GM19467 (cell line): ENCODE measurements around the gene KLHL2.

Experiments used
- ATAC-seq: cut with Tn5 transposase; IDR thresholded peaks from one replicate; pipeline ENCODE4 v1.9.1; 2021; ENCODE audit warnings: mild to moderate bottlenecking, moderate library complexity; ENCODE audit not compliant: unreplicated experiment

KLHL2 gene

DNA sequence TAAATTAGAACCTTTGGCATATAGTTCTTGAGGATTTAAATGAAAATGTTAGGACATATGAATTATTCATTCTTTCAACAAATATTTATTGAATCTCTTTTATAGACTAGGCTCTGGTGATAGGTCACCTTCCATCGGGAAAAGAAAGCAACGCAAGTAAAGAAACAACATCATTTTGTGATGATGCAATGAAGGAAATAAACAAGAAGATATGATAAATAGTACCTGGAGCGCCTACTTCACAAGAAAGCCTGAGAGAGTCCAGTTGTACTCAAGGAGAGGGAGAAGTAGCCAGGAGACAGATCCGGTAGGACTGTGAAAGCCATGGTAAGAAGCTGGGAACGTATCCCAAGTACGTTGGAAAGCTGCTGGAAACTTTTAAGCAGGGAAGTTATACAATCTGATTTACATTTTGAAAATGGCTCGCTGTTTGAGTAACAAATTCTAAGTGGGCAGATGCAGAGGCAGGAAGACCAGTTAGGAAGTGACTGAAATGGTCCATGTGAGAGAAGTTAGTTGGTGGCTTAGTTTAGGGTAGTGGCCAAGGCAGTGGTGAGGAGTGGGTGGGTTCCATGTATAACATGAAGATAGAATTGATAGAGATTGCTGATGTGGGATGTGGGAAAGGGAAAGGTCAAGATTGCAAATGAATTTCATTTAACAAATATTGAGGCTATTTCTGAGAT is 153.8 kb downstream of the KLHL2 start:
- ATAC-seq, result no peak

DNA sequence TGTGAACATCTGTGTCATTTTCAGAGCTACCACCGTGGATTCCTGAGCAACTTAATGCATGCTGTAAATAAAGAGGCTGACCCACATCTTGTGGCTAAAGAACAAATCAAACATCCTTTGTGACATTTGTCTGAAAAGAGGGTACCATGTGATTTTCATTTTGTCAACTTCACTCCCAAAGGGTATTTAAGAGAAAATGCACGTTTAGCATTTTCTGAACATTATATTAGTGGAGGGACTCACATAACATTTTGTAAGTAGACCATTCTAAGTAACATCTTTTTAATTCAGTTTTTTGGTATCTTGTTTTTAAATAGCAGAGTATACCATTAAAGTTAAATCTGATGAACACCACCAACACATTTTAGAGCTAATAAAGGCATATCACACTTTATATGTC is 154.4 kb downstream of the KLHL2 start:
- no peak for ATAC-seq

DNA sequence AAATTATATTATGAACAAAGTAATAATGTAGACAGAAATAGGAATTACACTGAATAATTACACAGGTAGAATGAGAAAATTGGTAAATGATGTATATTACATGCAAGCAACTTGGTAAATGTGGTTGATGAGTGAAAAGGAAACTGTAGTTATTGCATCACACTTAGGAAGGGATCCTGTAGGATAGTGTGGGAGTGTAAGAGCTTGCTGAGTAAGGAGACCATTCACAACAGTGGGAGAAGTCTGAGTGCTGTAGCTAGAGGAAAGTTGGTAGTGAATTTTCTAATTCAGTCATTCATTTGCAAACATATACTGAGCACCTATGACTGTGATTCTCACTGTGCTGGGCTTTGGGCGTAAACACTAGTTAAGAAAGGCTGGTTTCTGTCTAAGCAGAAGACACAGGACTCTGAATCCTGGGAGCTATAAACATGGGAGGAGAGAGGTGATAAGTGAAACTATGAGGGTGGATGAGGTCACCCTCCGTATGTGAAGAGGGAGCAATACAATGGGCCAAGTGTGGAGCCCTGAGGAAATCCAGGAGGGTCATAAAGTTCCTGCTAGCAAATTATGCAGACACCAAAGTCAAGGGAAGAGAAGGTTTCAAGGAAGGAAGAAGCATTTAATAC is 157.2 kb downstream of the KLHL2 start:
- no peak for ATAC-seq

DNA sequence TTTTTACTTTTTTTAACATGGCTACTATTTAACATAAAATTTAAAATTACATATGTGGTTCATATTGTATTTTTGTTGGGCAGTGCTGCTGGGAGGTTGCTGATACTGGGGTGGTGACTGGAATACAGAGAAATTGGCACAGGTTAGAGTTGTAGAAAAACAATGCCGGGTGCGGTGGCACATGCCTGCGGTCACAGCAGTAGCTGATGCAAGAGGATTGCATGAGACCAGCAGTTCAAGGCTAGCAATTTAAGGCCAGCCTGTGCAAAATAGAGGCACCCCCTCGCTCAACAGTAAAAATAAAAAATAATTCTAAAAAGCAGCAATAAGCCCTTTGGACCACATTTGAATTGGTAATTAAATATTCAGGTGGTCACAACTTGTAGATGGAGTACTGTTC is 159.7 kb downstream of the KLHL2 start:
- no peak for ATAC-seq

DNA sequence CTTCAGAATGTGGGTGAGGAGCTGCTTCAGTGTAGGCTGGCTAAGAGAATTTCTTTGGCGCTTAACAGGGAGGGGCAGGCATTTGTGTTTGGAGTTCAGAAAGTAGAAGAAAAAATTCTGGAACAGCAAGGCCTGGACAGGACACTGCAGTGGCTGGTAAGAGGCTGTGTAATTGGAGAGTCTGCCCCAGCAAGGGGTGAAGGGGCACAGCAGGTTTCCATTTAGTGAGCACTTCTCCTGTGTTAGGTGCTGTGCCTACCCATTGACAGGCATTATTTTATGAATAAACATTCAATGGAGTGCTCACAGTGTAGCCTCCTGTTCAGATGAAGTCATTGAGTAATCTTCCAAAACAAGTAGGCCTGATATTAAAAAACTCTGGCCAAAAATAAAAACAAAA is 160.8 kb downstream of the KLHL2 start:
- no peak for ATAC-seq

DNA sequence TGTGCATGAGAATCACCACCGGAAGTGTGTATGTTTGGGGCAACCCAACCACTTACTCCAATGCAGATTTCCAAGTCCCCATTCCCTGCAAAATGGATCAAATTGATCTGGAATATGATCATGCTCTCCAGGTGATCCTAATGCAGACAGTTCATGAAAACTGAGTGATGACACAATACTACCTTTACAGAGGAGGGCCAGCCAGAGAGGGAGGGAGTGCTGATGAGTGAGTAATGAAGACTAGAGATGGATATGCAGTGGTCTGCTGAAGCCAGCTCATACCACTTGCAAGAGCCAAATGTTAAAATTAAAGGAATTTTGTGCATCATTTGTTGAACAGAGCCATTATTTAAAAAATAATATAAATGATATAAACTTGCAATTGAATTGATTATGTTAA is 161.2 kb downstream of the KLHL2 start:
- ATAC-seq, result no peak

DNA sequence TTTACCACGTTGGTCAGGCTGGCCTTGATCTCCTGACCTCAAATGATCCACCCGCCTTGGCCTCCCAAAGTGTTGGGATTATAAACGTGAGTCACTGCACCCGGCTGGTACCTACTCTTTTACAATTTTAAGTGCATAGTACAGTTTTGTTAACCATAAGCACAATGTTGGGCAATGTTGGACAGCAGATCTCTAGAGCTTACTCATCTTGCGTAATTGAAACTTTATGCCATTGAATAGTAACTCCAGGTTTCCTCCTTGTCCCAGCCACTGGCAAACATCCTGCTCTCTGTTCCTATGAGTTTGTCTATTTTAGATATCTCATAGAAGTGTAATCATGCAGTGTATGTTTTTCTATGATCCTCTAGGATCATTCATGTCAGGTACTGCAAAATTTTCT is 162.2 kb downstream of the KLHL2 start:
- no peak for ATAC-seq

DNA sequence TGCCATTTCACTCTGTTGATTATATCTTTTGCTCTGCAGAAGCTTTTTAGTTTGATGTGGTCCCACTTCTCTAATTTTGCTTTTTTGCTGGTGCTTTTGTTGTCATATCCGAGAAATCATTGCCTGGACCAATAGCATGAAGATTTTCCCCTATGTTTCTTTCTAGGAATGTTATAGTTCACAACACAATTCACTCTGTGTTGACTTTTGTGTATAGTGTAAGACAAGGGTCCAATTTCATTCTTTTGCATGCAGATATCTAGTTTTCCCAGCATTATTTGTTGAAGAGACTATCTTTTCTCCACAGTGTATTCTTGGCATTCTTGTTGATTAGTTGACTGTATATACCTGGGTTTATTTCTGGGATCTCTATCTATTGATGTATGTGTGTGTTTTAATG is 163.2 kb downstream of the KLHL2 start:
- ATAC-seq, result no peak
